ENCODE measurements around the gene MRC2. TPM values are rescaled to one million over a fixed set of nuclear protein-coding genes. Genes with fewer than 3 reads are reported as not detected.
A peak's percentile ranks its signal among the peaks of the same experiment; 100 is the strongest.
"Not testable (repeated sequence)": the region's sequence is repeated elsewhere in the genome, so short reads cannot be mapped to it uniquely, and the experiment has no call there.

The MRC2 gene
- total RNA-seq, 1 donor from 2014 or later, result 91.2 TPM

GRCh38 chr17:62692721-62693431 lies 65.4 kb downstream of the MRC2 start:
- Histone ChIP-seq H3K4me3 (no peak overlapping the region), H3K9me3 (no peaks in the 10 kb centered on the region), H3K36me3 (peaks cover 30% of the 10 kb centered on the region), H3K4me1 (peaks cover 6% of the 10 kb centered on the region), H3K27me3 (ENCODE audit: low read depth) (no peaks in the 10 kb centered on the region), H3K27ac (no peak overlapping the region)
- intact Hi-C loops (cut with DNase I), result no loop called here
- ATAC-seq (peak; percentile 31 to 36), DNase-seq (peak; percentile 46)
- peak; percentile 38 for TF ChIP-seq CTCF (IDR thresholded peaks at IDR 0.05)

DNA sequence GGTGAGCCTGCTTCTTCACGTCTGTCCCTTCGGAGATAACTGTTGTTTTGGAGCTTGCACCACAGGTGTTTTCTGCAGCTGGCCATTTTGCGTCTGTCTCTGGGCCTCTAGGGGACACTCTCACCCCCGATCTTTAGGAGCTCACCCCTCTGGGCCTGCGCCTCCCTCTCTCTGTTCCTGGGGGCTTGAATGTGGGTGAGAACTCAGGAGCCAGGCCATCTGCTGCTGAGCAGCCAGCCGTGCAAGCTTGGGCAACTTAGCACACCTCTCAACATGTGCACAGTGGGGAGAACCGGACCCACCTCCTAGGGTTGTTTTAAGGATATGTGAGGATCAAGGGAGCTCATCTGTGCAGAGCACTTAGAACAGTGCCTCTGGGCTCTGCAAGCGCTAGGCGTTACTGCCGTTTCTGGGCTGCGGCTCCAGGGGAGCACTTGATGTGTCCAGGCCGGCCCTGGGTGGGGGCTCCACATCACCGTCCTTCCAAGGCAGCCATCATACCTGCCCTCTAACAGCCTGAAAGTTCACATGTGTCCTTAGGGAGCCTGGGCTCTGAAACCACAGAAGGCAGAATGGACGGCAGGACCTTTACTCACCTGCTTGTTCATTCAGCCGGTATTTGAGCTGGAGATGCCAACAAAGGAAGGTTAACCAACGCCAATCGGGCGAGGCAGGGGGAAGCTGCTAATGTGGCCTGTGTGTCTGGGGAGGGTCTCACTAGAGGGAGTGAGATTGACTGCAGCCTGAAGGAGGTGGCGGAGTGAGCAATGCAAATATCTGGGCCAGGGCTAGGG lies 66.3 kb downstream of the MRC2 start:
- no peak for DNase-seq
- TF ChIP-seq CTCF (IDR thresholded peaks at IDR 0.05), result no peak
- intact Hi-C loops (cut with DNase I), result no loop called here
- Histone ChIP-seq H3K27ac (no peak overlapping the region), H3K9me3 (no peaks in the 10 kb centered on the region), H3K4me1 (peaks cover 6% of the 10 kb centered on the region), H3K27me3 (ENCODE audit: low read depth) (no peaks in the 10 kb centered on the region), H3K36me3 (peaks cover 24% of the 10 kb centered on the region), H3K4me3 (no peak overlapping the region)
- no peak for ATAC-seq

DNA sequence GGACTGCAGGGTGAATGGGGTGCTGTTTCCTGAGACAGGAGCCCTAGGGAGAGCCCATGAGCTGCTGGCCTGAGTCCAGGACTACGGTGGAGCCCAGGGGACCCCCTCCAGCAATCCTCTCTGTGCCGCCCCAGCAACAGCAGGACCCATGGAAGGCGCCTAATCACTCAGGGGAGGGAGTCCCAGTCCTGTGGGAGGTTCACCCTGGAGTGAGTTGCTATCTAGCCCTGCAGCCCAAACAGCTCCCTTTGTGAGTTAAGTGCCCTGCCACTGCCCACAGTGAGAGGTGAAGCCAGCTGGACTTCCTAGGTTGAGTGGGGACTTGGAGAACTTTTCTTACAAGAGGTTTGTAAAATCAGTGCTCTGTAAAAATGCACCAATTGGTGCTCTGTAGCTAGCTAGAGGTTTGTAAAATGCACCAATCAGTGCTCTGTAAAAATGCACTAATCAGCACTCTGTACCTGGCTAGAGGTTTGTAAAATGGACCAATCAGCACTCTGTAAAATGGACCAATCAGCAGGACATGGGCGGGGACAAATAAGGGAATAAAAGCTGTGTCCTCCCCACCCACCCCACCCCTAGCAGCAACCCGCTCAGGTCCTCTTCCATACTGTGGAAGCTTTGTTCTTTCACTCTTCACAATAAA lies 67.7 kb downstream of the MRC2 start:
- H3K4me1 ChIP-seq; H3K9me3 ChIP-seq; H3K4me3 ChIP-seq; ATAC-seq; H3K27me3 ChIP-seq (ENCODE audit: low read depth); H3K27ac ChIP-seq; DNase-seq; intact Hi-C loops (cut with DNase I): not testable (repeated sequence)
- H3K36me3 ChIP-seq, result peaks cover 16% of the 10 kb centered on the region

GRCh38 chr17:62696256-62696655 lies 68.8 kb downstream of the MRC2 start:
- peaks cover 6% of the 10 kb centered on the region for H3K4me1 ChIP-seq
- no peak overlapping the region for H3K27ac ChIP-seq
- H3K9me3 ChIP-seq, result no peaks in the 10 kb centered on the region
- no peak for ATAC-seq
- H3K4me3 ChIP-seq, result no peak overlapping the region
- no peak for TF ChIP-seq CTCF (IDR thresholded peaks at IDR 0.05)
- intact Hi-C loops (cut with DNase I), result no loop called here
- peak; percentile 42 for DNase-seq
- H3K36me3 ChIP-seq, result peaks cover 7% of the 10 kb centered on the region
- H3K27me3 ChIP-seq (ENCODE audit: low read depth), result no peaks in the 10 kb centered on the region

DNA sequence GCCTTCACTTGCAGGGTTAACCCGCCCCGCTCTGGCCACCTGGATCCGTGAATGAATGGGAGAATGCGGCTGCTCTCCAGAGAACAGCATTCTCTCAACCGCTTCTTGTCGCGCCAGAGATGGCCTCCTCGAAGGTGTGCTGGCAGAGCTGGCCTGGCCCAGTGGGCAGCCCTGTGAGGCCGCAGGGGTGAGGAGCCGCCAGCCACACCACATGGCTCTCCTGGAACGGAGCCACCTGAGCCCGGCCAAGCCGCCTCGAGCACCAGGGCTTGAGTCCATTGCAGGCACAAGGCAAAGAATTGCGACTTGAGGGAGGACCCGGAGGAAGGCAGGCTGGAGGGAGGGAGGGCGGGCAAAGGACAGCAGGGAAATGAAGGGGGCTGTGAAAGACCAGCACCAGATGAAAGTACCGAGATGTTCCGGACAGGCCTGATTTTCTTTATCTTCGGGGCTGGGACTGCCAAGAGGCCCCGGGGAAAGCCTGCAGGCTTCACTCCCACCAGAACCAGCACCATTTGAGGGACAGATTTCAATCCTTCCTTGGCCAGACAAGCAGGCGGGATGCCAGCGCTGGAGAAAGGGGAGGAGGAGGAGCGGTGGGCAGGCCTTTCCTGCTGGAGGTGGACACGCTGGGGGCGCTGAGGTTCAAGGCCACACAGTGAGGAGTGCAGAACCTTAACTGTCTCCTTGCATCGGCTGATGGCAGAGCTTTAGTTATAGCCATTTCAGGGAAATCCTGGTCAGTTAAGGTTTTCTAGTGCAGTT lies 69.4 kb downstream of the MRC2 start:
- no peak for ATAC-seq
- Histone ChIP-seq H3K9me3 (no peaks in the 10 kb centered on the region), H3K27ac (no peak overlapping the region), H3K36me3 (peaks cover 4% of the 10 kb centered on the region), H3K4me1 (peaks cover 6% of the 10 kb centered on the region), H3K27me3 (ENCODE audit: low read depth) (no peaks in the 10 kb centered on the region), H3K4me3 (no peak overlapping the region)
- TF ChIP-seq CTCF (IDR thresholded peaks at IDR 0.05), result no peak
- peak; percentile 33 for DNase-seq
- intact Hi-C loops (cut with DNase I), result no loop called here

DNA sequence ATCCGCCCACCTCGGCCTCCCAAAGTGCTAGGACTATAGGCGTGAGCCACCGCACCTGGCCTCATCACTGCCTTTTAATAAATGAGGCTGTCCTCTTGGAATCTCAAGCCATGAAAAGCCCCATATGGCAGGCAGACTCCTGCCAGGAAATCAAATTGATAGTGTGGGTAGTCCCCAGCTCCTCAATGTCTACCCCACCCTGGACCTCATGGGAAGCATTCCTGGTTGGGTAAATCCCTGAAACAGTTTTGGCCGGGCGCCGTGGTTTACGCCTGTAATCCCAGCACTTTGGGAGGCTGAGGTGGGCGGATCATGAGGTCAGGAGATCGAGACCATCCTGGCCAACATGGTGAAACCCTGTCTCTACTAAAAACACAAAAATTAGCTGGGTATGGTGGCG lies 71.0 kb downstream of the MRC2 start:
- peaks cover 12% of the 10 kb centered on the region for H3K4me1 ChIP-seq
- H3K27ac ChIP-seq; H3K4me3 ChIP-seq; H3K36me3 ChIP-seq; ATAC-seq; intact Hi-C loops (cut with DNase I); H3K9me3 ChIP-seq; H3K27me3 ChIP-seq (ENCODE audit: low read depth): not testable (repeated sequence)
- DNase-seq, result peak; percentile 12
